H9 (cell line): ENCODE results near the gene SLCO3A1. TPM values are rescaled to one million over a fixed set of nuclear protein-coding genes. Genes with fewer than 3 reads are reported as not detected.

Source experiments
- DNase-seq: peaks from one replicate; pipeline ENCODE4 v3.0.0-alpha.2; 2017
- H2AFZ ChIP-seq: one replicate; pipeline ENCODE4 v1.6.1; 2013; ENCODE audit warnings: mild to moderate bottlenecking, low read length, control low read depth, moderate library complexity
- H2AK5ac ChIP-seq: 2 replicates; pipeline ENCODE4 v1.6.1; 2013; ENCODE audit warnings: low read length, control low read depth, mixed read lengths; ENCODE audit not compliant: insufficient read length
- H2BK120ac ChIP-seq: one replicate; pipeline ENCODE4 v1.6.1; 2013; ENCODE audit warnings: low read depth, mild to moderate bottlenecking, low read length, control low read depth, inconsistent platforms; ENCODE audit not compliant: poor library complexity, severe bottlenecking
- H2BK12ac ChIP-seq: 2 replicates; pipeline ENCODE4 v1.6.1; 2013; ENCODE audit warnings: low read length, control low read depth, mixed read lengths, low read depth; ENCODE audit not compliant: insufficient read length
- H2BK15ac ChIP-seq: 2 replicates; pipeline ENCODE4 v1.6.1; 2013; ENCODE audit warnings: low read depth, low read length, control low read depth
- H2BK20ac ChIP-seq: one replicate; pipeline ENCODE4 v1.6.1; 2013; ENCODE audit warnings: low read depth, mild to moderate bottlenecking, low read length, control low read depth, inconsistent platforms; ENCODE audit not compliant: poor library complexity, severe bottlenecking
- H2BK5ac ChIP-seq: 2 replicates; pipeline ENCODE4 v1.6.1; 2013; ENCODE audit warnings: low read length, control low read depth, mixed read lengths; ENCODE audit not compliant: insufficient read length
- H3K14ac ChIP-seq: 2 replicates; pipeline ENCODE4 v1.6.1; 2013; ENCODE audit warnings: low read length, control low read depth; ENCODE audit not compliant: insufficient read depth
- H3K18ac ChIP-seq: 2 replicates; pipeline ENCODE4 v1.6.1; 2013; ENCODE audit warnings: low read depth, mild to moderate bottlenecking, mixed read lengths, low read length, control low read depth; ENCODE audit not compliant: insufficient read length
- H3K23ac ChIP-seq: 2 replicates; pipeline ENCODE4 v1.6.1; 2013; ENCODE audit warnings: low read length, control low read depth, mixed read lengths, low read depth; ENCODE audit not compliant: insufficient read length
- H3K23me2 ChIP-seq: 2 replicates; pipeline ENCODE4 v1.6.1; 2013; ENCODE audit warnings: low read depth, mild to moderate bottlenecking, mixed read lengths, low read length, control low read depth; ENCODE audit not compliant: insufficient read length, poor library complexity, severe bottlenecking
- H3K27ac ChIP-seq: 2 replicates; pipeline ENCODE4 v1.5.1; 2013; ENCODE audit warnings: low read length, control low read depth, mixed read lengths, low read depth; ENCODE audit not compliant: insufficient read length
- H3K27me3 ChIP-seq: 2 replicates; pipeline ENCODE4 v1.6.1; 2013; ENCODE audit warnings: low read length, control low read depth, inconsistent platforms; ENCODE audit not compliant: insufficient read depth
- H3K4ac ChIP-seq: 2 replicates; pipeline ENCODE4 v1.6.1; 2013; ENCODE audit warnings: low read depth, mild to moderate bottlenecking, control low read depth, inconsistent platforms, low read length, moderate library complexity
- H3K4me1 ChIP-seq: 2 replicates; pipeline ENCODE4 v1.6.1; 2013; ENCODE audit warnings: low read length, control low read depth, inconsistent platforms; ENCODE audit not compliant: insufficient read depth
- H3K4me2 ChIP-seq: 2 replicates; pipeline ENCODE4 v1.6.1; 2013; ENCODE audit warnings: low read length, control low read depth, mixed read lengths; ENCODE audit not compliant: insufficient read length, insufficient read depth
- H3K56ac ChIP-seq: 2 replicates; pipeline ENCODE4 v1.6.1; 2013; ENCODE audit warnings: low read depth, mild to moderate bottlenecking, mixed read lengths, low read length, control low read depth; ENCODE audit not compliant: insufficient read length
- H3K79me1 ChIP-seq: 2 replicates; pipeline ENCODE4 v1.6.1; 2013; ENCODE audit warnings: low read depth, mild to moderate bottlenecking, moderate library complexity, low read length, control low read depth, inconsistent platforms; ENCODE audit not compliant: insufficient read depth, poor library complexity, severe bottlenecking
- H3K79me2 ChIP-seq: 2 replicates; pipeline ENCODE4 v1.6.1; 2013; ENCODE audit warnings: low read length, control low read depth, inconsistent platforms; ENCODE audit not compliant: insufficient read depth
- H3K9ac ChIP-seq: 2 replicates; pipeline ENCODE4 v1.6.1; 2013; ENCODE audit warnings: low read length, control low read depth, mixed read lengths; ENCODE audit not compliant: insufficient read length; ENCODE audit errors: extremely low read depth
- H3K9me3 ChIP-seq: one replicate; pipeline ENCODE4 v1.6.1; 2013; ENCODE audit warnings: low read depth, low read length, inconsistent platforms; ENCODE audit not compliant: control insufficient read depth
- H3T11ph ChIP-seq: one replicate; pipeline ENCODE4 v1.6.1; 2013; ENCODE audit warnings: mild to moderate bottlenecking, low read length, control low read depth, inconsistent platforms
- H4K20me1 ChIP-seq: one replicate; pipeline ENCODE4 v1.6.1; 2013; ENCODE audit not compliant: control insufficient read depth, insufficient read length, insufficient read depth
- H4K5ac ChIP-seq: 2 replicates; pipeline ENCODE4 v1.6.1; 2013; ENCODE audit warnings: low read depth, mild to moderate bottlenecking, mixed read lengths, low read length, control low read depth; ENCODE audit not compliant: insufficient read length
- H4K8ac ChIP-seq: replicated peaks from 2 replicates; pipeline ENCODE4 v1.6.1; 2013; ENCODE audit warnings: low read length, control low read depth, mixed read lengths, low read depth; ENCODE audit not compliant: insufficient read length
- H4K91ac ChIP-seq: 2 replicates; pipeline ENCODE4 v1.6.1; 2013; ENCODE audit warnings: low read depth, mild to moderate bottlenecking, moderate library complexity, mixed read lengths, low read length, control low read depth; ENCODE audit not compliant: insufficient read length
- H3K27ac Mint-ChIP-seq, 3 experiments: 2 replicates in 2 of 3; 3 replicates in 1 of 3; pipeline ENCODE4 v1.8.0; 2020 to 2021; ENCODE audit warnings: mixed read lengths in 3 of 3, mild to moderate bottlenecking in 1 of 3, moderate library complexity in 1 of 3
- H3K27me3 Mint-ChIP-seq: 2 replicates; pipeline ENCODE4 v1.8.0; 2021; ENCODE audit warnings: low read depth, mild to moderate bottlenecking, moderate library complexity, mixed read lengths
- H3K36me3 Mint-ChIP-seq, 3 experiments: 2 replicates in 2 of 3; 3 replicates in 1 of 3; pipeline ENCODE4 v1.8.0; 2020 to 2021; ENCODE audit warnings: low read depth in 3 of 3, mixed read lengths in 3 of 3; ENCODE audit not compliant: insufficient read depth in 1 of 3
- H3K4me1 Mint-ChIP-seq, 2 experiments: 2 replicates each; pipeline ENCODE4 v1.8.0; 2020; ENCODE audit warnings: mixed read lengths in 2 of 2
- H3K4me3 Mint-ChIP-seq, 2 experiments: 2 replicates in 1 of 2; 3 replicates in 1 of 2; pipeline ENCODE4 v1.8.0; 2020 to 2021; ENCODE audit warnings: mild to moderate bottlenecking in 2 of 2, mixed read lengths in 2 of 2, moderate library complexity in 1 of 2
- H3K9me3 Mint-ChIP-seq, 2 experiments: 2 replicates in 1 of 2; 3 replicates in 1 of 2; pipeline ENCODE4 v1.8.0; 2020; ENCODE audit warnings: mild to moderate bottlenecking in 2 of 2, mixed read lengths in 2 of 2, moderate library complexity in 1 of 2
- CTCF ChIP-seq: fragments of 200-600 bp; sonication (generic); conservative IDR thresholded peaks from 3 replicates; pipeline ENCODE4 v1.8.0; 2021; ENCODE audit warnings: antibody characterized with exemption, mild to moderate bottlenecking
- WGBS: extraction: QIAGEN DNeasy Blood & Tissue Kit; methylation state at CpG from one replicate; pipeline ENCODE4 v1.1.7; 2013; ENCODE audit warnings: missing lambda C conversion rate, low lambda C conversion rate, mixed read lengths; ENCODE audit not compliant: insufficient read length; ENCODE audit errors: extremely low coverage; 5-methylcytosine and 5-hydroxymethylcytosine counted together
- total RNA-seq: library from RNA; stranded (reverse); gene quantifications from 2 replicates; pipeline ENCODE4 v1.2.1, GENCODE V29; 2021

The SLCO3A1 gene
- total RNA-seq, 1 experiment from 2014 or later = 9.4 TPM

GRCh38 chr15:91904942-91905341 lies 51.4 kb downstream of the SLCO3A1 start:
- H2BK5ac ChIP-seq = no peak overlapping the region
- no peak for TF ChIP-seq CTCF
- H3T11ph ChIP-seq = no peak overlapping the region
- Mint-ChIP-seq H3K36me3 (0 out of 7 replicates have a peak, but pooled peaks cover 0 to 6% (median 0%) of the 10 kb centered on the region in 3 experiments), H3K4me3 (no peak overlapping the region), H3K9me3 (peaks cover 0 to 5% of the 10 kb centered on the region in 2 experiments; a peak in 2 of 5 replicates), H3K27ac (no peak overlapping the region), H3K4me1 (peaks cover 21 to 25% of the 10 kb centered on the region in 2 experiments), H3K27me3 (no peaks in the 10 kb centered on the region)
- H3K23me2 ChIP-seq = no peaks in the 10 kb centered on the region
- no peak overlapping the region for H2BK15ac ChIP-seq
- H4K5ac ChIP-seq = no peak overlapping the region
- no peak overlapping the region for H3K14ac ChIP-seq
- no peak overlapping the region for H3K4me2 ChIP-seq
- H2BK20ac ChIP-seq = no peak overlapping the region
- H4K20me1 ChIP-seq = no peaks in the 10 kb centered on the region
- H4K91ac ChIP-seq = no peak overlapping the region
- H3K9me3 ChIP-seq = no peaks in the 10 kb centered on the region
- DNase-seq = no peak
- H2BK12ac ChIP-seq = no peak overlapping the region
- no peak overlapping the region for H2AK5ac ChIP-seq
- no peak overlapping the region for H3K9ac ChIP-seq
- no peak overlapping the region for H4K8ac ChIP-seq
- no peak overlapping the region for H3K56ac ChIP-seq
- H3K27me3 ChIP-seq = no peaks in the 10 kb centered on the region
- no peak overlapping the region for H3K23ac ChIP-seq
- H3K18ac ChIP-seq = no peak overlapping the region
- H3K4me1 ChIP-seq = peaks cover 3% of the 10 kb centered on the region; the same call in 1 of the 2 replicates
- no peak overlapping the region for H2AFZ ChIP-seq
- H3K79me1 ChIP-seq = no peaks in the 10 kb centered on the region
- H2BK120ac ChIP-seq = no peak overlapping the region
- H3K79me2 ChIP-seq = no peaks in the 10 kb centered on the region; the same call in 1 of the 2 replicates
- H3K27ac ChIP-seq = no peak overlapping the region
- no peak overlapping the region for H3K4ac ChIP-seq
- no CpG with 5 or more reads among the region's 1 CpG for WGBS
